ENCODE measurements around the gene TMPO.
"Not testable (repeated sequence)": the region's sequence is repeated elsewhere in the genome, so short reads cannot be mapped to it uniquely, and the experiment has no call there.

TMPO gene

DNA sequence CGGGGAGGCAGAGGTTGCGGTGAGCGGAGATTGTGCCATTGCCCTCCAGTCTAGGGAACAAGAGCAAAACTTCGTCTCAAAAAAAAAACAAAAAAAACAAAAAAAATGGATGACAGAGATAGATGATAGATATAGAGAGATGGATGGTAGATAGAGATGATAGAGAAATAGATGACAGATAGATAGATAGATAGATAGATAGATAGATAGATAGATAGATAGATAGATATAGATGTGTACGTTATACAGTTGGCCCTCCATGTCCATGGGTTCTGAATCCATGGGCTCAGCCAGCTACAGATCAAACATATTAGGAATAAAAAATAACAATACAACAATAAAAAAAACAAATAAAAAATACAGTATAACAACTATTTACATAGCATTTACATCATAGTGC lies 65.3 kb downstream of the TMPO start:
- no peak for DNase-seq

DNA sequence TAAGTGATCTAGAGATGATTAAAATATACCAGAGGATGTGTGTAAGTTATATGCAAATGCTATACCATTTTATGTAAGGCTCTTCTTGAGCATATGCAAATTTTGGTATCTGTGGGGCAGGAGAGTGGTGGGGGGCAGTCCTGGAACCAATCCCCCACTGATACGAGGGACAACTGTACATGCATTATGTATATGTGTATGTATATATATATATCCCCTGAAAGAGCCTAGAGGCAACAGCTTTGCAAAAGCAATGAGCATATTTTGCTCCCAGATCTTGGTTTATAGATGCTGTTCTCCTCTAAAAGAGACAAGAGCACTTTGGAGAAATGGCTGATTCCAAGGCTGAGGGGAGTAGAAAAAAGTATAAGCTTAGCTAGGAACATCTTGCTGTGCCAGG lies 65.7 kb downstream of the TMPO start:
- no peak for DNase-seq

DNA sequence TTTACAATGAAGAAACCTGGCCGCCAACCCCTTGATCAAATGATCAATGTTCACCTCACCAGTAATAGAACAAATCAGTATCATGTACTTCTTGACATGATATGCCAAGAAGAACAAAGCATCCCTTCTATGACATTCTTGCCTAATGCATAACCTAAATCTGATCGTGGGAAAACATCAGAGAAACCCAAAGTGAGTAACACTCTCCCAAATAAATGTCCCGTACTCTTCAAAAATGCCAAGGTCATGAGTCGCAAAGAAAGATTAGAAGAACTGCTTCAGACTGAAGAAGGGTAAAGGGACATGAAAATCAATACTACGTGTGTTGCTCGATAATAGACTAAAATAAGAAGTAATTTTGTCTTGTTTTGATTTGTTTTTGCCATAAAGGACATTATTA lies 66.7 kb downstream of the TMPO start:
- DNase-seq, result no peak

DNA sequence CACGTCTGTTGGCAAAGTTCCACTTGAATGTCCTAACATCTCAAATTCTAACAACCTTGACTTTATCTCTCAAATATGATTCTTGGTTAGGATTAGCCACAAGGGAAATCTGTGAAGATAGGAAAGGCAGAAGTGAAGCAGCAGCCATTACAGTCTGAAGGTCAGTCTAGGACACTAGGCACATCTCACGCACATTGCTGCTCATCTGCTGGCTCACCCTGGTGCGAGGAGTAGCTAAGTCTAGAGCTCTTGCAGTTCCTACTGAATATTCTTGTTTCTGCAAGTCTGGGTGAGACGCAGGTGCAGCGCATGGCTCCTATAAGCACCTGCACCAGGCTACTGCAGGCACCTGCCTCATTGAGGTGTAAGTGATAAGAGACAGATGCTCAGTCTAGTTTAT lies 71.7 kb downstream of the TMPO start:
- DNase-seq, result no peak

DNA sequence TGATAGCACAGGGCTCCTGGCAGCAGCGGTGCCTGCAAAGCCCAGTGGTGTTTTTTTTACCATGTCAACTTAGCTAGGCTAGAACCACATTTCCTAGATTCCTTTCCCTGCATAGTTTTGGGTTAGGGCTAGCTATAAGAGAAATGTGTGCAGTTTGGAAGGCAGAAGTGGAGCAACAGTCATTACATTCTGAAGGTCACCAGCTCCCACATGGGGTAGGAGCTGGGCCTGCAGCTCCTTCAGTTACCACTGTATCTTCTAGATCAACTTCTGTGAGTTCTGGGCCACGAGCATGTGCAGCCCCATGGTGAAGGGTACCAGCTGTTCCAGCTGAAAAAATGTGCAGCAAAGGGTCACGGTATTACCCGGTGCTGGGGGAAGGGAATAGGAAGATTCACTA lies 75.8 kb downstream of the TMPO start:
- no peak for DNase-seq

DNA sequence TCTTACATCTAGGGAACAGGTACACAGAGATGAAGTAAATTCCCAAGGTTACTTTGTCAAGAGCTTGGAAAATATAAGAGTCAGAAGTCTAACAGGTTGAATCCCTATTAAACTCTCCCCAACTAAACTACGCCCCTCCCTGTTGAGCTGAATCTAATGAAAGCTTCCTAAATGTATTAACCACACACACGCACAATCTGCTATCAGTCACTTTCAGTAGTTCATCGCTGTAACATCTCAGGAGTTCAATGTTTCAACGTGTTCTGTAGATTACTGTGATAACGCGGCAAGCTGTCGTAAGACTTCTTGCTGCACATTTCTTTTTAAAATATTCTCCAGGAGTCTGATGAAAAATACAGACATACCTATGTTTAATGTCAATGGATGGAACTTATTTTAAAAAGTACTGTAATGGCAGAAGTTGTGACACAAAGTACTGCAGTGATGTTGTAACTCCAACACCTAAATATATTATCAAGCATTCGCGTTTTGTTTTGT lies 77.5 kb downstream of the TMPO start:
- DNase-seq, result no peak

DNA sequence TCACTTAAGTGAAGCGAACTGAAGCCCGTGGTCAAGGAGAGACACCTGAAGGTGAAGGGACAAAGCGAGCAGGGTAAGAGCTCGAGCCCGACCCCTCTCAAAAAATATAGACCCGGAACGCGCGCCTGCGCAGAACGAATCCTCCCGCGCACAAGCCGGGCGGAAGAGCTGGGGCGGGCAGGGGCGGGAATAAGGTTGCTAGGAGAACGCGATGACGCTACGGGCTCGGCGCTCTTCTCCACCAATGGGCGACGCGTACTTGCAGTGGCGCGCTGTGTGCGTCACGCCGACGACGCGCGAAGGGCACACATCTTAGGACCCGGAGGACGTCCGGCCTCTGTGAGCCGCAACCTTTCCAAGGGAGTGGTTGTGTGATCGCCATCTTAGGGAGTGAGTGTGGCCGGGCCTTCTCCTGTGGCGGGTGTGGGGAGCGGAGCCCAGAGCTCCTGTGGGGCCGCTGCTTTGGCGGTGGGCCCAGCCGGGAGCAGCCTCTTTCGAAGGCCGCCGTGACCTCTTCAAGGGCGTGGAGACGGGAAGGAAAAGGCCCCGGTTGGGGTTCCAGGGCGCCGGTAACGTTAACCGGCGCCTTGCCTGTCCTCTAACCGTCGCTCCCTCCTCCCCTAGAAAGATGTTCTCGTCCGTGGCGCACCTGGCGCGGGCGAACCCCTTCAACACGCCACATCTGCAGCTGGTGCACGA lies 78.1 kb downstream of the TMPO start, which contains the start of gene SLC25A3:
Gene SLC25A3 (plus strand): TSS at position 336 of the 699 bp plus-strand sequence. CDS start 293 bp downstream, at position 629.
- peak; percentile 99 for DNase-seq

DNA sequence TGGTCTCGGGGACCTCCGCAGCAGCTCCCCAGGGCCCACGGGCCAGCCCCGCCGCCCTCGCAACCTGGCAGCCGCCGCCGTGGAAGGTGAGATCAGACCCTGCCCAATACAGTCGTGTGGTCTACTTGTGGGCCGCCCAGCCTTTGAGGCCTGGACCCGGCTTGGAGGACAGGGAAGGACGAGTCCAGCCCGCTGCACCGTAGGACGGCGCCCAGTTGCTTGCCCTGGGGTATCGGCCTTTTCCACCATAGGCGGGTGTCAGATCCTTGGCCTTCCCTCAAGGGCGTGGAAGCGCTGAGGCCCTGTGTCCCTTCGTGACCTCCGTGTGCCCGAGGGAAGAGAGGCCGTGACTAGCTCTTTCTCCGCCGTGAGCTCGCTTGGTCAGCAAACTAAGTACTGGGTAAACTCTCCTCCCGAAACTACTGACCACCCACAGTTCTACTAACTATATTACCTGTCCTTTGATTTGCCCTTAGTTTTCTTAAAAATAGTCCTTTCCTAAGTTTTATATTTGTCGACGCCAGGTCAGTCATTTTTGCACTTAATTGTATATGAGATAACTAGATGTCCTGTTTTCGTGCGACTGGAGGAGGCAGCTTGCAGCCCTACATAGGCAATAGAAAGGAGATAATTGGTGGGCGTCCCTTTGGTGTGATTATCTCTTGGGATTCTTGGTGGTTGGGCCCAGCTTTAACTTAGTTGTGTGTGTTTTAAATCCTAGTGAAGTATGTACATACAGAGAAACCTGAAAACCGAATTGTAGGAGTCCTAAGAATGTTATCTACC lies 78.9 kb downstream of the TMPO start:
- peak; percentile 25 for DNase-seq

DNA sequence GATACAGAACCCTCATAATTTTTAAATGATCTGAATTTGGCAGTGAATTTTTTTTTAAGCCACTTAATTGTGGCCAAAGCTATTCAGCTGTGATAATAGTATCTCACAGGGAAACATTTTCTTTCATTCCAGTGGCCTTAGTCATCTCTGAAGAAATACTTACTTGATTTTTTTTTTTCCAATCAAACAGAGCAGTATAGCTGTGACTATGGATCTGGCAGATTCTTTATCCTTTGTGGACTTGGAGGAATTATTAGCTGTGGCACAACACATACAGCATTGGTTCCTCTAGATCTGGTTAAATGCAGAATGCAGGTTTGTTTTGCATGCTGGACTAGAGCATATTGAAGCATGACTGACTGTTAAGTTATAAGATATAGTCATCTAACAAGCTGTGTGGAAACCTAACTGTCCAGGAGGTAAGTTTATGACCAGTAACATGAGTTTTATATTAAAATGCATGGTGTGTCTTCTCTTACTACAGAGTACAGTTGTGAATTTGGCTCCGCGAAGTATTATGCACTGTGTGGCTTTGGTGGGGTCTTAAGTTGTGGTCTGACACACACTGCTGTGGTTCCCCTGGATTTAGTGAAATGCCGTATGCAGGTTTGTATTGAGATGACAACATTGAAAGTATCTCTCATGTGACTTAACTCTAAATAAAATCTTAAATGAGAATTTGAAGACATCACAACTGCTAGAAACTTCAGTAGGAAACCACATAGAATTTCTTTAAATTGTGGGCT lies 80.0 kb downstream of the TMPO start:
- DNase-seq, result no peak

DNA sequence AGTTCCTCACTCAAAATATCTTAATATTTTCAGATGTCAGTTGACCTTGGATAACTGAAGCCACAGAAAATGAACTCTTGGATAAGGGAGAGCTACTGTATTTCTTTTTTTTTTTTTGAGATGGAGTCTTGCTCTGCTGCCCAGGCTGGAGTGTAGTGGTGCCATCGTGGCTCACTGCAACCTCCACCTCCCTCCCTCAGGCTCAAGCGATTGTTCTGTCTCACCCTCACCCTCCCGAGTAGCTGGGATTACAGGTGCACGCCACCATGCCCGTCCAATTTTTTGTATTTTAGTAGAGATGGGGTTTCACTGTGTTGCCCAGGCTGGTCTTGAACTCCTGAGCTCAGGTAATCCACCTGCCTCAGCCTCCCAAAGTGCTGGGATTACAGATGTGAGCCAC lies 81.9 kb downstream of the TMPO start:
- DNase-seq, result not testable (repeated sequence)

Data from midbrain (tissue), 1 donor.